Neutrophil (primary cell): Measurements from ENCODE around the gene TMEM59.

Experiments
- H3K27ac ChIP-seq: fragments of 200-600 bp; sonication (generic); 2 replicates; pipeline ENCODE4 v1.5.1; 2016; ENCODE audit warnings: mild to moderate bottlenecking, moderate library complexity
- H3K27me3 ChIP-seq: fragments of 200-600 bp; sonication (generic); 2 replicates; pipeline ENCODE4 v1.6.0; 2016; ENCODE audit warnings: mild to moderate bottlenecking
- H3K36me3 ChIP-seq: fragments of 200-600 bp; sonication (generic); 2 replicates; pipeline ENCODE4 v1.5.1; 2017
- H3K4me1 ChIP-seq, 2 experiments: fragments of 200-600 bp in 1 of 2; sonication (generic) in 1 of 2; 1 replicate in 1 of 2; 2 replicates in 1 of 2; pipeline versions ENCODE4 v1.5.1 to v1.6.1; 2013 to 2016; ENCODE audit warnings: low read depth in 1 of 2, low read length in 1 of 2, mild to moderate bottlenecking in 1 of 2, moderate library complexity in 1 of 2; ENCODE audit not compliant: control insufficient read depth in 1 of 2, insufficient read depth in 1 of 2
- H3K4me3 ChIP-seq, 2 experiments: fragments of 200-600 bp in 1 of 2; sonication (generic) in 1 of 2; 1 replicate in 1 of 2; 2 replicates in 1 of 2; pipeline ENCODE4 v1.5.1; 2013 to 2016; ENCODE audit warnings: low read depth in 1 of 2, low read length in 1 of 2, mild to moderate bottlenecking in 1 of 2, moderate library complexity in 1 of 2
- H3K9me3 ChIP-seq: fragments of 200-600 bp; sonication (generic); 2 replicates; pipeline ENCODE4 v1.5.1; 2016
- CTCF ChIP-seq: fragments of 200-600 bp; sonication (generic); IDR thresholded peaks from 2 replicates; pipeline ENCODE4 v1.5.1; 2016; ENCODE audit warnings: antibody characterized with exemption

The TMEM59 gene

GRCh38 chr1:53984726-53985125 is 68.3 kb downstream of the TMEM59 start:
- Histone ChIP-seq H3K4me3 (no peak overlapping the region), H3K27me3 (no peaks in the 10 kb centered on the region), H3K27ac (no peak overlapping the region), H3K36me3 (no peaks in the 10 kb centered on the region), H3K9me3 (no peaks in the 10 kb centered on the region), H3K4me1 (peaks cover 11 to 14% of the 10 kb centered on the region in 2 experiments)
- TF ChIP-seq CTCF: no peak

- no peak for TF ChIP-seq CTCF
- H3K36me3 ChIP-seq: no peaks in the 10 kb centered on the region
- H3K9me3 ChIP-seq: no peaks in the 10 kb centered on the region
- peaks cover 11 to 14% of the 10 kb centered on the region in 2 experiments for H3K4me1 ChIP-seq
- H3K27ac ChIP-seq: no peak overlapping the region
- H3K4me3 ChIP-seq: peak overlapping the region in 1 of 2 experiments; percentile 60
- H3K27me3 ChIP-seq: no peaks in the 10 kb centered on the region
Measured at GRCh38 chr1:53982763-53983104, 70.3 kb downstream of the TMEM59 start.

GRCh38 chr1:53982034-53982762 is 70.8 kb downstream of the TMEM59 start:
- Histone ChIP-seq H3K4me3 (peak overlapping the region; percentile 60), H3K27ac (peak overlapping the region; percentile 15), H3K4me1 (peaks cover 11 to 14% of the 10 kb centered on the region in 2 experiments), H3K36me3 (no peaks in the 10 kb centered on the region), H3K27me3 (no peaks in the 10 kb centered on the region), H3K9me3 (no peaks in the 10 kb centered on the region)
- no peak for TF ChIP-seq CTCF

GRCh38 chr1:53981220-53981619 is 71.8 kb downstream of the TMEM59 start:
- Histone ChIP-seq H3K36me3 (no peaks in the 10 kb centered on the region), H3K4me1 (peaks cover 11 to 14% of the 10 kb centered on the region in 2 experiments), H3K27ac (no peak overlapping the region), H3K27me3 (no peaks in the 10 kb centered on the region), H3K4me3 (no peak overlapping the region), H3K9me3 (no peaks in the 10 kb centered on the region)
- TF ChIP-seq CTCF: no peak

- Histone ChIP-seq H3K27ac (no peak overlapping the region), H3K9me3 (no peaks in the 10 kb centered on the region), H3K36me3 (no peaks in the 10 kb centered on the region), H3K27me3 (no peaks in the 10 kb centered on the region), H3K4me3 (no peak overlapping the region), H3K4me1 (peaks cover 11 to 14% of the 10 kb centered on the region in 2 experiments)
- no peak for TF ChIP-seq CTCF
Measured at GRCh38 chr1:53979712-53980450, 73.1 kb downstream of the TMEM59 start.
